Measurements from ENCODE around the gene MGAT5.

Gene MGAT5

GRCh38 chr2:134272806-134273205 is 18.9 kb downstream of the MGAT5 start:
- Histone ChIP-seq H3K9ac (ENCODE audit: low read depth, low read length) (no peak overlapping the region), H3K4me1 (ENCODE audit: insufficient read depth, low read length) (peaks cover 4% of the 10 kb centered on the region; the same call in 1 of the 2 replicates), H3K9me3 (ENCODE audit: control insufficient read depth, insufficient read depth, low read length) (no peaks in the 10 kb centered on the region), H3K36me3 (ENCODE audit: insufficient read depth, low read length) (no peaks in the 10 kb centered on the region)

DNA sequence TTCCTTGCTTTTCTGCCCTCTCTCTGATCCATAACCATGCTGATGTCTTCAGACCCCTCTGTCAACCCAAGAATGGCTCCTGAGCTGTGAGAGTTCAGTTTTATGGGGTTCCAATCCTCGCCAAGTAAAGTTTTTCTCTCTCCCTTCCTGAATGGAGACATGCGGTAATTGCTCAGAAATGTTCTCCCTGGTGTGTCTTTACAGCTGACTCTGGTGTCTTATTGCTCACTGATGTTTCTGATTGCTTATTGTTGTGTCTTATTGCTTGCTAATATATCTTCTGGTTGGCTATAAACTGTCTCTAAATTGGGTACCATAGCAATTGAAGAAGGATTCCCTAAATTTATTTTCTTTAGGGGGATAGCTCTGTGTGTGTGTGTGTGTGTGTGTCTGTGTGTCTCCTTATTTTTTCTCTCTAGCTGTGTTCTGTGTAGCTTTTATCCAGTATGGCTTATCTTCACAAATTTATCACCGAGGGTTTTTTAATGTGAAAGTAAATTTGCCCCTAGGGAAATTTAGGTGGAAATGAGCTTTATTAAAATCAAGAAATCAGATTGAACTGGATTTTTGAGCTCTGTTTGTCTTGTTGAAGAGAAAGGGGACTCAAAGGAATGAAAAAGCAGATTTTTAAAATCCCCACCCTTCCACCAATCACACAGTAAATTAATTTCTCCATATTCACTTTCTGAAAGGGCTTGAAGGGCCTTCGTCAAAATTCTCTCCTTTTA is 19.5 kb downstream of the MGAT5 start:
- Histone ChIP-seq H3K9me3 (ENCODE audit: control insufficient read depth, insufficient read depth, low read length) (no peaks in the 10 kb centered on the region), H3K36me3 (ENCODE audit: insufficient read depth, low read length) (no peaks in the 10 kb centered on the region), H3K9ac (ENCODE audit: low read depth, low read length) (no peak overlapping the region), H3K4me1 (ENCODE audit: insufficient read depth, low read length) (peaks cover 4% of the 10 kb centered on the region; the same call in 1 of the 2 replicates)

- H3K9me3 ChIP-seq (ENCODE audit: control insufficient read depth, insufficient read depth, low read length): no peaks in the 10 kb centered on the region
- peaks cover 4% of the 10 kb centered on the region; the same call in 1 of the 2 replicates for H3K4me1 ChIP-seq (ENCODE audit: insufficient read depth, low read length)
- no peak overlapping the region for H3K9ac ChIP-seq (ENCODE audit: low read depth, low read length)
- H3K36me3 ChIP-seq (ENCODE audit: insufficient read depth, low read length): no peaks in the 10 kb centered on the region
Measured at GRCh38 chr2:134274121-134274520, 20.2 kb downstream of the MGAT5 start.

GRCh38 chr2:134275058-134275862 is 21.4 kb downstream of the MGAT5 start:
- Histone ChIP-seq H3K36me3 (ENCODE audit: insufficient read depth, low read length) (no peaks in the 10 kb centered on the region), H3K9me3 (ENCODE audit: control insufficient read depth, insufficient read depth, low read length) (no peaks in the 10 kb centered on the region), H3K4me1 (ENCODE audit: insufficient read depth, low read length) (peaks cover 4% of the 10 kb centered on the region; the same call in 1 of the 2 replicates), H3K9ac (ENCODE audit: low read depth, low read length) (no peak overlapping the region)

GRCh38 chr2:134276381-134277172 is 22.7 kb downstream of the MGAT5 start:
- H3K9me3 ChIP-seq (ENCODE audit: control insufficient read depth, insufficient read depth, low read length): no peaks in the 10 kb centered on the region
- no peaks in the 10 kb centered on the region for H3K36me3 ChIP-seq (ENCODE audit: insufficient read depth, low read length)
- H3K4me1 ChIP-seq (ENCODE audit: insufficient read depth, low read length): peaks cover 4% of the 10 kb centered on the region; the same call in 1 of the 2 replicates
- no peak overlapping the region for H3K9ac ChIP-seq (ENCODE audit: low read depth, low read length)

GRCh38 chr2:134277223-134277622 is 23.4 kb downstream of the MGAT5 start:
- Histone ChIP-seq H3K9ac (ENCODE audit: low read depth, low read length) (no peak overlapping the region), H3K36me3 (ENCODE audit: insufficient read depth, low read length) (no peaks in the 10 kb centered on the region), H3K9me3 (ENCODE audit: control insufficient read depth, insufficient read depth, low read length) (no peaks in the 10 kb centered on the region), H3K4me1 (ENCODE audit: insufficient read depth, low read length) (peaks cover 4% of the 10 kb centered on the region; the same call in 1 of the 2 replicates)

DNA sequence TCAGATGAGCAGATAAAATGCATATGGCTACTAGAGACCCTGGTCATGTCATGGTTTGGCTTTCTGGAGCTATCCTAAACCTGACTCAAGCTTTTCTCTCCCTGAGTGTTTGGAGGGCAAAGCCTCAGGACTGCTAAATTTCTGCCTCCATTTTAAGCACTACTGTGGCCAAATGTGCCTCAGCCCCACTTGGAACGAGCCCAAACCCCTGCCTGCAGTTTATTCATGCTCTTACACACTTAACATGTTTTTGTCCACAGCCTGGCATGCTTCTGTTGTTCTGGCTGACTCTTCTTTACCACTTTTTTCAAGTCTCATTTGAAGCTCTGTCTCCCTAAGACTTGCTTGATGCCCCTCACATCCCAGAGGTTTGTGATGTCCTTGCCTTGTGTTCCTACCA is 24.7 kb downstream of the MGAT5 start:
- H3K36me3 ChIP-seq (ENCODE audit: insufficient read depth, low read length): no peaks in the 10 kb centered on the region
- peaks cover 4% of the 10 kb centered on the region; the same call in 1 of the 2 replicates for H3K4me1 ChIP-seq (ENCODE audit: insufficient read depth, low read length)
- no peaks in the 10 kb centered on the region for H3K9me3 ChIP-seq (ENCODE audit: control insufficient read depth, insufficient read depth, low read length)
- H3K9ac ChIP-seq (ENCODE audit: low read depth, low read length): no peak overlapping the region

- Histone ChIP-seq H3K4me1 (ENCODE audit: insufficient read depth, low read length) (peaks cover 3% of the 10 kb centered on the region; the same call in 1 of the 2 replicates), H3K9ac (ENCODE audit: low read depth, low read length) (no peak overlapping the region), H3K36me3 (ENCODE audit: insufficient read depth, low read length) (no peaks in the 10 kb centered on the region), H3K9me3 (ENCODE audit: control insufficient read depth, insufficient read depth, low read length) (no peaks in the 10 kb centered on the region)
Measured at GRCh38 chr2:134279417-134279816, 25.5 kb downstream of the MGAT5 start.

GRCh38 chr2:134280231-134280630 is 26.4 kb downstream of the MGAT5 start:
- Histone ChIP-seq H3K4me1 (ENCODE audit: insufficient read depth, low read length) (no peaks in the 10 kb centered on the region), H3K9ac (ENCODE audit: low read depth, low read length) (no peak overlapping the region), H3K36me3 (ENCODE audit: insufficient read depth, low read length) (no peaks in the 10 kb centered on the region), H3K9me3 (ENCODE audit: control insufficient read depth, insufficient read depth, low read length) (no peaks in the 10 kb centered on the region)

DNA sequence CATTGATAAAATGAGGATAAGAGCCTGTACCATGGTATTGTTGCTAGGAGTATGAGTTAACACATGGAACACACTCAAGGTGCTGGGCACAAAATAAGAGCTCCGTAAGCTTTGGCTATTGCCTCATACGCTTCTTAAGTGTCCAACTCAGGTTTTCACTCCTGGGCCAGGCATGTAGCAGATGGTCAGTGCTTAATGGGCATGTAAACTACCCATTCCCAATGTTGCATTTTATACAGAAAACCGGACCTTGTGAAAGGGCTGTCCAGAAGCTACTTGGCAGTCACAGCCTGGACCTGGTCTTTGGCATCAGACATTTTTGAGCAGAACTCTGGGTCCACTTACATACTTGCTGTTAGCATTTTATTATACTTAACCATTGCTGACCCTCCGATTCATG is 26.9 kb downstream of the MGAT5 start:
- H3K36me3 ChIP-seq (ENCODE audit: insufficient read depth, low read length): no peaks in the 10 kb centered on the region
- H3K4me1 ChIP-seq (ENCODE audit: insufficient read depth, low read length): no peaks in the 10 kb centered on the region
- H3K9me3 ChIP-seq (ENCODE audit: control insufficient read depth, insufficient read depth, low read length): no peaks in the 10 kb centered on the region
- no peak overlapping the region for H3K9ac ChIP-seq (ENCODE audit: low read depth, low read length)

- Histone ChIP-seq H3K4me1 (ENCODE audit: insufficient read depth, low read length) (no peaks in the 10 kb centered on the region), H3K9ac (ENCODE audit: low read depth, low read length) (no peak overlapping the region), H3K9me3 (ENCODE audit: control insufficient read depth, insufficient read depth, low read length) (no peaks in the 10 kb centered on the region), H3K36me3 (ENCODE audit: insufficient read depth, low read length) (no peaks in the 10 kb centered on the region)
Measured at GRCh38 chr2:134281815-134282419, 28.0 kb downstream of the MGAT5 start.

DNA sequence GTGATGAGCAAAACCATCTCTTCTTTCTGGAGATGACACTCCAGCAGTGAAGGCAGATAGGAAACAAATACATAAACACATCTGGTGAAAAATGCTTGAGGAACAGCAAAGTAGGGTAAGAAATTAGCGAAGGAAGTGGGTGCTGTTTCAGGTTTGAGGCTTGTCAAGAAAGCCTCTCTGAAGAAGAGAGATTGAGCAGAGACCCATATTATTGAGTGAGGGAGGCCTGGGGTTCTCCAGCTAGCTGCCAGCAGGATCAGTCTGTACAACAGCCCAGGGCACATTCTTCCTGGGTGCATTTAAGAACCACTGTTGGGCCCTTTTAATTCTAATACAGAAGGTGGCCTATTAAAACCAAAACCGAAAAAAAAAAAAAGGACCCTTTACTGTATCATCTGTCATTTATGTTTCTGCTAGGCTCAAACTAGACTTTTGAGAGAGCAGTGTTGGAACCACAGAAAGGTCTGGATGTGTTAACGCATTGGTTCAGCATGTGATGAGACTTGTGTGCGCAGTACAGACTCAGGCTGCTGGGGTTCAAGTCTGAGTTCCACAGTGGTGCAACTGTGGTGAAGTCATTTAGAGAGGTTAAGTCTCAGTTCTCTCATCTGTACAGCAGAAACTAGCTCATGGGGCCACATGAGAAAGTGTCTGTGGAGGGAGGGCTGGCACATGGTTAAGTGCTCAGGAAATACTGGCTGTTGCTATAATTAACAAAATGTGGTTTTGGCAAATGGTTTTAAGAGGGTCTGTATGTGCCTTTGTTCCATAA is 28.9 kb downstream of the MGAT5 start:
- Histone ChIP-seq H3K9me3 (ENCODE audit: control insufficient read depth, insufficient read depth, low read length) (no peaks in the 10 kb centered on the region), H3K4me1 (ENCODE audit: insufficient read depth, low read length) (no peaks in the 10 kb centered on the region), H3K9ac (ENCODE audit: low read depth, low read length) (no peak overlapping the region), H3K36me3 (ENCODE audit: insufficient read depth, low read length) (no peaks in the 10 kb centered on the region)

DNA sequence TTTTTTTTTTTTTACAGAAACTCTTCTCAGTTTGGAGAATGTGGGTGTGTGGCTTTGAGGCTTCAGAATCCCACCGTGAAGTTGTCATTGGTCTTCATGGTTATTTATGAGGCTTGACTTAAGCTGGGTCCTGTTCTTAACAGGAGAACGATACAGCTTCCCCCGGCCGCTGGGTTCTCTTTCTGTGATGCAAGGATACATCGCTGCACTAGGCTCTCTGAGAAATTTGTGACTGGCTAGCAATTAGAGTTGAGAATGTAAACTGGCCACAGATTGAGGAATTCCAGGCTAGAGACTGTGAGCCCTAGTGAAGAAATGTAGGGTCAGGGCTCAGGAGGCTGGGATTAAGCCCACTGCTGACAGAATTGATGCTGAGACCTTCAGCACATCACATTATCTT is 29.8 kb downstream of the MGAT5 start:
- no peaks in the 10 kb centered on the region for H3K9me3 ChIP-seq (ENCODE audit: control insufficient read depth, insufficient read depth, low read length)
- no peak overlapping the region for H3K9ac ChIP-seq (ENCODE audit: low read depth, low read length)
- H3K4me1 ChIP-seq (ENCODE audit: insufficient read depth, low read length): no peaks in the 10 kb centered on the region
- H3K36me3 ChIP-seq (ENCODE audit: insufficient read depth, low read length): no peaks in the 10 kb centered on the region

Data from ES-I3 (cell line).